A549 treated with AZD9567 at 1 μM for 4 hours (cell line): ENCODE results near the gene GRHPR. TPM values are rescaled to one million over a fixed set of nuclear protein-coding genes. Genes with fewer than 3 reads are reported as not detected.

Experiments used
- total RNA-seq: library from RNA; stranded (reverse); fragments of 200-300 nt; extraction: Qiagen RNA extraction; gene quantifications from 5 replicates; pipeline ENCODE4 v1.2.3, GENCODE V29; 2022; ENCODE audit not compliant: insufficient read depth

GRHPR gene
- 142 to 179 TPM (median 174 TPM) in 5 replicates for total RNA-seq

DNA sequence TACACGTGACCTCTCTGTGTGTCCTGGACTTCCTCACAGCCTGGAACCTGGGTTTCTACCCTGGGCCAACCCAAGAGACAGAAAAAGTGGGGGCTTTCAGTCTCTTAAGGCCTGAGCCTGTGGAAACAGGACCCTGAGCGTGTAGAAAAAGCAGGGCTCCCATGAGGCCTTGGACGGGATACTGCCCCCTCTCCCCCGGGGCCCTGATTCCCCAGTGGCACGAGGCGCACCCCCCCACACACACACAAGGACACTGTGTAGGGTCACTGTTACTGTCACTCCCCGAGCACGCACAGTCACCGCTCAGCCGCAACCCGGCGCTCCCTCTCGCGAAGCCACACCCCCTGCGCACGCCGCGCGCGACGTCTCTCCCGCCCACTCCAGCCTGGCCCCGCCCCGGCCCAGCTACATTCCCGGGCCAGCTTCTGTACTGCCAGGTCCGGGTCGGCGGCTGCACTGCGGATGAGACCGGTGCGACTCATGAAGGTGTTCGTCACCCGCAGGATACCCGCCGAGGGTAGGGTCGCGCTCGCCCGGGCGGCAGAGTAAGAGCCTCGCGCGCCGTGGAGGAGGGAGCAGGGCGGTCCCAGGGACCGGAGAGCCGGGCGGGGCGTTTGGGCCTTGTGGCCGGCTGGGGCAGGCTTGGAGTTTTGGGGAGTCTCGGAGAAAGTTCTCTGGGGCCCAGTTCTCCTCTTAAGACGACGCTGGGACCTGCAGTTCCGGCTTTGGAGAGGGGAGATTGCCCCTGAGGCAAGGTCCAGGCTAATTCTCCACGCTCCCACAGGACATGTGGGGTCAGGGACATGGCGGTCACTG lies at the start of gene GRHPR:
Gene GRHPR, plus strand, starts transcription at position 408 of the 816 bp plus-strand sequence. Its CDS starts 55 bp downstream, at position 463.

GRCh38 chr9:37465249-37466036 lies 42.9 kb downstream of the GRHPR start, which contains the start of gene ZBTB5:
Gene ZBTB5 (minus strand): TSS chr9:37465450. CDS start chr9:37442551, 22,899 bp downstream.

DNA sequence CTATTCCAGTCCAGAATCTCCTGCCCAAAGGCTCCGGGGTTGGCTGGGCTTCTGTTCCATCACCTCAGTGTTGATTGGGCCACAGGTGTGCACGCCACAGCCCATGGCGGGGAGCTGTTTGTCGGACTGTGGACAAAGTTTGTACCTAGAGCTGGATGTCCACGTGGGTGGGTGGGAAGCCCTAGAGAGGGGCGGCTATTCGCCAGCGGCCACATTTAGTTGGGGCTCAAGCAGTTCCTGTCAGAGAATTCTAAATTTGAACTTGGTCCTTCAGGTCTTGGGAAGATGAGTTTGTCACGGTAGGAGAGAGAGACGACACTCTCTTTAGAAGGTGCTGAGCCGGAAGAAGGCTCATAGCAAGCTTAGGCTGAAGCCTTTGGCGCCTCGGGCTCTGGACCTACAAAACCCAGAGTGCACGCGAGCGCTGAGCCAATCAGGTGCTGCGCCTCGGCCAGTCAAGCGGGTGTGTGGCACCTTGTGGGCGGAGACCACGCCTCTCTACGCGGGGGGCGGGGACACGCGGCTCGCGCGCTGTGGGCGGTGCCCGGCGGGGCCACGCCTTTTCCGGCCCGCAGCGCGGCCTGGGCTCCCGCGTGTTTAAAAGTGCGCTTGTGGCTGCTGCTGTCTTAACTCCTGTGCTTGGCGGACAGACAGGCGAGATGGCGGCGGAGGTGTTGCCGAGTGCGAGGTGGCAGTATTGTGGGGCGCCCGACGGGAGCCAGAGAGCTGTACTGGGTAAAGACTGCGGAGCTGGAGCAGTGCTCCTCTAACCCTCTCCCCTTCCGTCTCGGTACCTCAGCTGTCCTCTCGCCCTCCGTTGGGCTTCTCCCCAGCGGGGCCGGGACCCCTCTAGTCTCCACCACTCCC lies 63.1 kb downstream of the GRHPR start, which contains the start of gene POLR1E:
Gene POLR1E, plus strand, starts transcription at position 560 of the 867 bp plus-strand sequence. Its CDS starts 100 bp downstream, at position 660.

Other genes starting within 250 kb of the GRHPR start
- gene ZBTB5, start 42.8 kb downstream of the GRHPR start, total RNA-seq, result 6.9 to 9.4 TPM (median 8.0 TPM) in 5 replicates
- gene POLR1E, start 63.3 kb downstream of the GRHPR start, total RNA-seq, result 35.3 to 47.8 TPM (median 38.4 TPM) in 5 replicates
- 6.2 to 8.0 TPM (median 7.5 TPM) in 5 replicates for gene FBXO10, start 153.7 kb downstream of the GRHPR start, total RNA-seq
- gene TOMM5, start 169.9 kb downstream of the GRHPR start, total RNA-seq, result 266 to 337 TPM (median 331 TPM) in 5 replicates
- gene FRMPD1, start 228.3 kb downstream of the GRHPR start, total RNA-seq, result 0.02 to 0.06 TPM (median 0.05 TPM) in 4 of 5 replicates, not detected in the other